SU-DHL-6 (cell line): ENCODE data around the gene SMIM21.

Source experiments
- H2AFZ ChIP-seq: fragments of 200-600 bp; sonication (generic); 2 replicates; pipeline ENCODE4 v1.6.1; 2014; ENCODE audit warnings: low read depth, mild to moderate bottlenecking, moderate library complexity, mixed read lengths, antibody characterized with exemption, low read length; ENCODE audit not compliant: severe bottlenecking
- H3F3A ChIP-seq: fragments of 200-600 bp; shearing (Covaris generic); 2 replicates; pipeline ENCODE4 v1.6.0; 2016; ENCODE audit warnings: antibody characterized with exemption, mild to moderate bottlenecking; ENCODE audit not compliant: insufficient read depth
- H3K27ac ChIP-seq: fragments of 200-600 bp; sonication (generic); 2 replicates; pipeline ENCODE4 v1.5.1; 2016; ENCODE audit warnings: low read depth, mild to moderate bottlenecking, low read length, moderate library complexity, mixed read lengths
- H3K27me3 ChIP-seq: fragments of 200-600 bp; sonication (generic), shearing (Covaris generic); 2 replicates; pipeline ENCODE4 v1.6.0; 2014; ENCODE audit warnings: mild to moderate bottlenecking, low read length
- H3K36me3 ChIP-seq: fragments of 200-600 bp; sonication (generic); 2 replicates; pipeline ENCODE4 v1.6.1; 2014; ENCODE audit warnings: mild to moderate bottlenecking, low read length, mixed read lengths
- H3K4me2 ChIP-seq: fragments of 300-600, 200-600 bp; shearing (Covaris generic), sonication (generic); 2 replicates; pipeline ENCODE4 v1.6.0; 2014; ENCODE audit warnings: low read length, low read depth, mild to moderate bottlenecking; ENCODE audit not compliant: poor library complexity, severe bottlenecking
- H3K4me3 ChIP-seq: fragments of 200-600 bp; sonication (generic); 2 replicates; pipeline ENCODE4 v1.5.1; 2014; ENCODE audit warnings: antibody characterized with exemption, low read length, mild to moderate bottlenecking, mixed read lengths; ENCODE audit not compliant: insufficient read depth, poor library complexity, severe bottlenecking
- H3K79me2 ChIP-seq: fragments of 200-600 bp; sonication (generic); 2 replicates; pipeline ENCODE4 v1.6.1; 2014; ENCODE audit warnings: mild to moderate bottlenecking, low read length, moderate library complexity; ENCODE audit not compliant: insufficient read depth
- H3K9ac ChIP-seq: fragments of 200-600 bp; sonication (generic); 2 replicates; pipeline ENCODE4 v1.7.0; 2014; ENCODE audit warnings: mild to moderate bottlenecking, low read length
- H3K9me2 ChIP-seq: fragments of 200-600 bp; sonication (generic); replicated peaks from 2 replicates; pipeline ENCODE4 v1.6.1; 2014; ENCODE audit warnings: low read length; ENCODE audit not compliant: insufficient read depth
- H3K9me3 ChIP-seq: fragments of 200-600 bp; sonication (generic); 2 replicates; pipeline ENCODE4 v1.6.1; 2014; ENCODE audit warnings: low read length, mixed read lengths; ENCODE audit not compliant: insufficient read depth
- H4K20me1 ChIP-seq: fragments of 200-600 bp; sonication (generic); 2 replicates; pipeline ENCODE4 v1.6.1; 2014; ENCODE audit warnings: low read depth, mild to moderate bottlenecking, antibody characterized with exemption, low read length, moderate library complexity, mixed read lengths
- EZH2phosphoT487 ChIP-seq: fragments of 200-600 bp; sonication (generic), shearing (Covaris generic); conservative IDR thresholded peaks from 2 replicates; pipeline ENCODE4 v1.6.1; 2018; ENCODE audit warnings: mild to moderate bottlenecking, antibody characterized with exemption, low read length, moderate library complexity, mixed read lengths
- TF ChIP-seq, protein P1 (sequence below): fragments of 200-600 bp; sonication (generic); IDR thresholded peaks from one replicate; pipeline ENCODE4 v1.5.1; 2017; ENCODE audit warnings: antibody characterized with exemption, mild to moderate bottlenecking, low read length, moderate library complexity; ENCODE audit not compliant: insufficient read depth, poor library complexity, severe bottlenecking

SMIM21 gene

DNA sequence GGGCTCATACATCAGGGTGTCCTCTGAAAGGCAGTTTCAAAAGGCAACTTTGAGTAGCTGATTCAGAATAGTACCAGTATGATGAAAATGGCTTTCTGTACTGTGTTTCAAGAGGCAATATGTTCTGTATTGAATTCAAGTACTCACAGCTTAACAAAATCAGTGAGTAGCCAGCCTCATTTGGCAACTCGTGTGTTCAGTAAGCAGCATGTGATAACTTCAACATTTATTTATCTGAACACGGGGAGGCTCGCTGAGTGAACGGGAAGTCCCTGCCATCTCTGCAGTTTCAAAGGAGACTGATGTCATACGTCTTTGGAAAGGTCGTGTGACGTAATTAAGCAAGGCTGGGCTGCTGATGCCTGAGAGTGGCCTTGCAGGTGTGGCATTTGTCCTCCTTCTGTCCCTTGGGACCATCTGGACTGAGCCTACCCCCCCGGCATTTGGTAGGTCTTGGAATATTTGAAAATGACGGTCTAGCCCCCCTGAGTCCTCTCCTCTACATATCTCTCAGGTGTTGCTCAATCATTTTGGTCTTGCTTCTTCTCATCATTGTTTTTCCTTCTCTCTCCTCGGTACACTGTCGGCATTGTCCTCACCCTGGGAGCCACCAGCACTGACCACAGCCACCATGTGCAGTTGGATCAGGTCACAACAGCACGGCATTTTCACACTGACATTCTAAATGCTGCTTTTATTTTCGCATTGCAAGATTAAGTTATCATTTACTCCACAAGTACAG is 62.8 kb downstream of the SMIM21 start:
- Histone ChIP-seq H3K27ac (no peak overlapping the region), H3K9me3 (no peaks in the 10 kb centered on the region), H3K79me2 (no peaks in the 10 kb centered on the region), H3K4me2 (no peak overlapping the region), H3K36me3 (no peaks in the 10 kb centered on the region), H3F3A (no peaks in the 10 kb centered on the region), H2AFZ (no peak overlapping the region), H3K9me2 (no peaks in the 10 kb centered on the region), H3K27me3 (no peaks in the 10 kb centered on the region), H4K20me1 (no peaks in the 10 kb centered on the region), H3K9ac (no peak overlapping the region), H3K4me3 (no peak overlapping the region)
- no peak for TF ChIP-seq EZH2phosphoT487
- TF ChIP-seq, protein P1, sequence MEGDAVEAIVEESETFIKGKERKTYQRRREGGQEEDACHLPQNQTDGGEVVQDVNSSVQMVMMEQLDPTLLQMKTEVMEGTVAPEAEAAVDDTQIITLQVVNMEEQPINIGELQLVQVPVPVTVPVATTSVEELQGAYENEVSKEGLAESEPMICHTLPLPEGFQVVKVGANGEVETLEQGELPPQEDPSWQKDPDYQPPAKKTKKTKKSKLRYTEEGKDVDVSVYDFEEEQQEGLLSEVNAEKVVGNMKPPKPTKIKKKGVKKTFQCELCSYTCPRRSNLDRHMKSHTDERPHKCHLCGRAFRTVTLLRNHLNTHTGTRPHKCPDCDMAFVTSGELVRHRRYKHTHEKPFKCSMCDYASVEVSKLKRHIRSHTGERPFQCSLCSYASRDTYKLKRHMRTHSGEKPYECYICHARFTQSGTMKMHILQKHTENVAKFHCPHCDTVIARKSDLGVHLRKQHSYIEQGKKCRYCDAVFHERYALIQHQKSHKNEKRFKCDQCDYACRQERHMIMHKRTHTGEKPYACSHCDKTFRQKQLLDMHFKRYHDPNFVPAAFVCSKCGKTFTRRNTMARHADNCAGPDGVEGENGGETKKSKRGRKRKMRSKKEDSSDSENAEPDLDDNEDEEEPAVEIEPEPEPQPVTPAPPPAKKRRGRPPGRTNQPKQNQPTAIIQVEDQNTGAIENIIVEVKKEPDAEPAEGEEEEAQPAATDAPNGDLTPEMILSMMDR = no peak

DNA sequence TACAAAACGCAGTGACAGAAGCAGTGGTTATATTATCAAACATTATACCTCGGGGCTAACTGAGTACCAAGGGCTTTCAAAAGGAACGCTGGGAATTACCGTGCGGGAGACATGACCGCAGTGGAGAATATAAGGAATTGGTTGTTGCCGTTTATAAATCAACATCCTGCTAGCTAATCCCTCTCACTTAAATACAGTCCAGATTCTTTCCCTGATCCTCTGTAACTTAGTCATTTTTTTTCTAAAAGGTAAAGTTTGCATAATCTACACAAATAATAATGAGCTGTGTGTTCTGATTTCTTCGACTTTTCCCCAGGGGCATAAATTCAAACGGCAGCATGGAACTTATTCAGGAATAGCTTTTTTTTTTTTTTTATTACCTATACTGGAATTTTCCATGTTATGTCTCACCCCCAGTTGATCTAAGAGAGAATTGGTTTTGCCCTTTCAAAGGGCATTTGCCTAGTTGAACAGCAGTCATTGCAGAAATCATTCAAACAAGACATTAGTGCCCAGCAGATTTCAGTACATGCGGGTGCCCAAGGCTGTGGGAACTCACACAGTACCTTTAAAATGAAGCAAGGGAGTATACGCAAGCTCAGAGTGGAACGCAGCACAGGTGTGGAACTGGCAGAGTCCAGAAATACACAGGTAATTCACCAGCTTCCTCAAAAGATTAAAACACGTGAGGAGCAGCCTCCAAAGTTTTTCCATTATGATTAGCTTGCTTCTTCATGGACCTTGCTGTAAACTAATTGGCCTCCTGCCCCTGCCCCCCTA is 63.9 kb downstream of the SMIM21 start:
- H3K27ac ChIP-seq = no peak overlapping the region
- TF ChIP-seq, protein P1 = no peak
- TF ChIP-seq EZH2phosphoT487 = no peak
- no peaks in the 10 kb centered on the region for H4K20me1 ChIP-seq
- no peaks in the 10 kb centered on the region for H3K9me3 ChIP-seq
- H3K9ac ChIP-seq = no peak overlapping the region
- no peaks in the 10 kb centered on the region for H3K36me3 ChIP-seq
- no peaks in the 10 kb centered on the region for H3K79me2 ChIP-seq
- no peaks in the 10 kb centered on the region for H3K27me3 ChIP-seq
- H3K4me2 ChIP-seq = no peak overlapping the region
- H3F3A ChIP-seq = no peaks in the 10 kb centered on the region
- H3K4me3 ChIP-seq = no peak overlapping the region
- H2AFZ ChIP-seq = no peak overlapping the region
- no peaks in the 10 kb centered on the region for H3K9me2 ChIP-seq

DNA sequence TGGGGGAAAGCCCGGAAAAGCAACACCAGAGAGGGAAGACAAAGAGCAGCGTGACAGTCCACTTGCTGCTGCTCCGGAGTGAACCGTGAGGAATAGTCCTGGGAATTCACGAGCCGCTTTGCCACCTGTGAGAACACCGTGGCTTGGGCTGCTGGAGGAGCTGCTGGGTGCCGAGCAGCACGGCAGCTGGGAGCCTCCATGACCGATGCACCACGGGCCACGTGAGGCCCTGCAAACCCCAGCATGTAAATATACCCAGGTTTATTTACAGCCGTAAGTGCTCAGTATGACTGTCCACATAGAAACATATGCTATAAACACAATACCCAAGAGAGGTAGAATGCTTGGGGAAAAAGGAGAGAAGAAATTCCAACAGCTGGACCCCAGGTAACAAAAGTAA is 65.1 kb downstream of the SMIM21 start:
- H3K9me3 ChIP-seq = no peaks in the 10 kb centered on the region
- no peak overlapping the region for H3K9ac ChIP-seq
- H3K27me3 ChIP-seq = no peaks in the 10 kb centered on the region
- no peak overlapping the region for H2AFZ ChIP-seq
- H3K9me2 ChIP-seq = no peaks in the 10 kb centered on the region
- TF ChIP-seq EZH2phosphoT487 = no peak
- TF ChIP-seq, protein P1 = no peak
- no peaks in the 10 kb centered on the region for H3F3A ChIP-seq
- H3K4me2 ChIP-seq = no peak overlapping the region
- H4K20me1 ChIP-seq = no peaks in the 10 kb centered on the region
- H3K4me3 ChIP-seq = no peak overlapping the region
- H3K79me2 ChIP-seq = no peaks in the 10 kb centered on the region
- H3K27ac ChIP-seq = no peak overlapping the region
- no peaks in the 10 kb centered on the region for H3K36me3 ChIP-seq
